ENCODE data around the gene UBAP1.

DNA sequence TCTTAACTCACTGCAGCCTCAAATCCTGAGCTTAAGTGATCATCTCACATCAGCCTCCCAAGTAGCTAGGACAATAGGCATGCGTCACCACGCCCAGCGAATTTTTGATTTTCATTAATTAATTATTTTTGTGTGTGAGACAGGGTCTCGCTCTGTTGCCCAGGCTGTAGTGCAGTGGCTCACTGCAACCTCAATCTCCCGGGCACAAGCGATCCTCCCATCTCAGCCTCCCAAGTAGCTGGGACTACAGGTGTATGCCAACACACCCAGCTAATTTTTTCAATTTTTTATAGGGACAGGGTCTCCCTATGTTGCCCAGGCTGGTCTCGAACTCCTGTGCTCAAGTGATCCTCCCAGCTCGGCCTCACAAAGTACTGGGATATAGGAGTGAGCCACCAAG lies 41.4 kb downstream of the UBAP1 start:
- TF ChIP-seq POLR2A (IDR thresholded peaks at IDR 0.05) = no peak
- TF ChIP-seq, protein P1, sequence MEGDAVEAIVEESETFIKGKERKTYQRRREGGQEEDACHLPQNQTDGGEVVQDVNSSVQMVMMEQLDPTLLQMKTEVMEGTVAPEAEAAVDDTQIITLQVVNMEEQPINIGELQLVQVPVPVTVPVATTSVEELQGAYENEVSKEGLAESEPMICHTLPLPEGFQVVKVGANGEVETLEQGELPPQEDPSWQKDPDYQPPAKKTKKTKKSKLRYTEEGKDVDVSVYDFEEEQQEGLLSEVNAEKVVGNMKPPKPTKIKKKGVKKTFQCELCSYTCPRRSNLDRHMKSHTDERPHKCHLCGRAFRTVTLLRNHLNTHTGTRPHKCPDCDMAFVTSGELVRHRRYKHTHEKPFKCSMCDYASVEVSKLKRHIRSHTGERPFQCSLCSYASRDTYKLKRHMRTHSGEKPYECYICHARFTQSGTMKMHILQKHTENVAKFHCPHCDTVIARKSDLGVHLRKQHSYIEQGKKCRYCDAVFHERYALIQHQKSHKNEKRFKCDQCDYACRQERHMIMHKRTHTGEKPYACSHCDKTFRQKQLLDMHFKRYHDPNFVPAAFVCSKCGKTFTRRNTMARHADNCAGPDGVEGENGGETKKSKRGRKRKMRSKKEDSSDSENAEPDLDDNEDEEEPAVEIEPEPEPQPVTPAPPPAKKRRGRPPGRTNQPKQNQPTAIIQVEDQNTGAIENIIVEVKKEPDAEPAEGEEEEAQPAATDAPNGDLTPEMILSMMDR (IDR thresholded peaks at IDR 0.05 in 4 of 5, conservative IDR thresholded peaks at IDR 0.05 in 1 of 5) = no peak

Data from gastrocnemius medialis (tissue), 4 donors.